Lower lobe of right lung (tissue), 2 donors: ENCODE measurements around the gene MRPL32. TPM values are rescaled to one million over a fixed set of nuclear protein-coding genes. Genes with fewer than 3 reads are reported as not detected.

ENCODE experiments used
- ATAC-seq, 2 donors: fragments of 200-7000 bp; cut with Tn5 transposase; one replicate each; pipeline ENCODE4 v1.9.1; 2020 to 2022; ENCODE audit warnings: mild to moderate bottlenecking in 2 of 2, moderate library complexity in 2 of 2
- DNase-seq: peaks from one replicate; pipeline ENCODE4 v3.0.0-alpha.2; 2020
- H3K27ac ChIP-seq: fragments of 200-600 bp; one replicate; pipeline ENCODE4 v1.8.0; 2022
- H3K27me3 ChIP-seq: fragments of 200-600 bp; one replicate; pipeline ENCODE4 v1.8.0; 2022; ENCODE audit warnings: low read depth
- H3K36me3 ChIP-seq: fragments of 200-600 bp; one replicate; pipeline ENCODE4 v1.8.0; 2022; ENCODE audit warnings: mild to moderate bottlenecking
- H3K4me1 ChIP-seq: fragments of 200-600 bp; one replicate; pipeline ENCODE4 v1.8.0; 2022
- H3K4me3 ChIP-seq: fragments of 200-600 bp; one replicate; pipeline ENCODE4 v1.8.0; 2022; ENCODE audit warnings: mild to moderate bottlenecking
- H3K9me3 ChIP-seq: fragments of 200-600 bp; one replicate; pipeline ENCODE4 v1.8.0; 2022
- CTCF ChIP-seq: fragments of 200-600 bp; IDR thresholded peaks from one replicate; pipeline ENCODE4 v1.8.0; 2022; ENCODE audit warnings: antibody characterized with exemption, mild to moderate bottlenecking
- intact Hi-C: fragments of 100-400 bp; cut with DNase I; formaldehyde crosslinking; loops from one replicate; pipeline ENCODE4 v1.11.0; 2022
- total RNA-seq: library from RNA; stranded (reverse); fragmentation: NEBNext Ultra II Directional; extraction: Animal tissue kit (Norgen Biotek cat#: 25700); gene quantifications from one replicate; pipeline ENCODE4 v1.2.1, GENCODE V29; 2021
- donor health status: DM: no; HTN: yes; CAD: no; lungs with severe emphysema.

Gene MRPL32
- total RNA-seq, 1 donor from 2014 or later = 45.0 TPM

- H3K27ac ChIP-seq = no peak overlapping the region
- H3K4me3 ChIP-seq = no peak overlapping the region
- H3K4me1 ChIP-seq = peaks cover 6% of the 10 kb centered on the region
- intact Hi-C loops = no loop called here
- H3K9me3 ChIP-seq = peaks cover 10% of the 10 kb centered on the region
- no peak for ATAC-seq
- TF ChIP-seq CTCF = no peak
- DNase-seq = no peak
- no peaks in the 10 kb centered on the region for H3K36me3 ChIP-seq
- H3K27me3 ChIP-seq = no peaks in the 10 kb centered on the region
Measured at GRCh38 chr7:42893346-42894240, 38.6 kb upstream of the MRPL32 start.

- Histone ChIP-seq H3K4me1 (no peaks in the 10 kb centered on the region), H3K27me3 (no peaks in the 10 kb centered on the region), H3K36me3 (no peaks in the 10 kb centered on the region), H3K4me3 (no peak overlapping the region), H3K27ac (no peak overlapping the region), H3K9me3 (no peaks in the 10 kb centered on the region)
- intact Hi-C loops = no loop called here
- no peak for TF ChIP-seq CTCF
- ATAC-seq = no peak
- no peak for DNase-seq
Measured at GRCh38 chr7:42900842-42901241, 31.3 kb upstream of the MRPL32 start.

- DNase-seq (no peak), ATAC-seq (no peak)
- Histone ChIP-seq H3K4me1 (no peaks in the 10 kb centered on the region), H3K9me3 (no peaks in the 10 kb centered on the region), H3K27ac (no peak overlapping the region), H3K36me3 (no peaks in the 10 kb centered on the region), H3K4me3 (no peak overlapping the region), H3K27me3 (no peaks in the 10 kb centered on the region)
- intact Hi-C loops = no loop called here
- TF ChIP-seq CTCF = no peak
Measured at GRCh38 chr7:42902331-42902730, 29.8 kb upstream of the MRPL32 start.

- DNase-seq (no peak), ATAC-seq (no peak)
- intact Hi-C loops = no loop called here
- H3K9me3 ChIP-seq = no peaks in the 10 kb centered on the region
- no peak for TF ChIP-seq CTCF
- H3K27me3 ChIP-seq = no peaks in the 10 kb centered on the region
- H3K27ac ChIP-seq = no peak overlapping the region
- no peaks in the 10 kb centered on the region for H3K36me3 ChIP-seq
- peaks cover 31% of the 10 kb centered on the region for H3K4me1 ChIP-seq
- H3K4me3 ChIP-seq = no peak overlapping the region
Measured at GRCh38 chr7:42906181-42906580, 26.0 kb upstream of the MRPL32 start.

- no peaks in the 10 kb centered on the region for H3K27me3 ChIP-seq
- H3K9me3 ChIP-seq = no peaks in the 10 kb centered on the region
- DNase-seq (no peak), ATAC-seq (no peak)
- peaks cover 35% of the 10 kb centered on the region for H3K4me1 ChIP-seq
- H3K27ac ChIP-seq = no peak overlapping the region
- no peak for TF ChIP-seq CTCF
- no peaks in the 10 kb centered on the region for H3K36me3 ChIP-seq
- H3K4me3 ChIP-seq = no peak overlapping the region
- intact Hi-C loops = no loop called here
Measured at GRCh38 chr7:42907316-42907715, 24.9 kb upstream of the MRPL32 start.
